HCT116 (cell line): ENCODE measurements around the gene RELL1. TPM values are rescaled to one million over a fixed set of nuclear protein-coding genes. Genes with fewer than 3 reads are reported as not detected.

Experiments
- ATAC-seq: fragments of 200-7000 bp; cut with Tn5 transposase; 2 replicates; pipeline ENCODE4 v1.9.1; 2020; ENCODE audit warnings: mild to moderate bottlenecking, moderate library complexity
- BruUV-seq: library from RNA; stranded (reverse); fragments of 400-500 nt; replicated peaks from 2 replicates; lab custom pipeline; 2021; lab: Mats Ljungman, UMichigan
- CTCF ChIA-PET: fragments of 300-600 bp; sonication (Branson Sonifier 250); formaldehyde crosslinking; loops from one replicate; lab custom pipeline; 2021; ENCODE audit warnings: antibody characterized with exemption; lab: Charles Lee
- POLR2A ChIA-PET: fragments of 300-600, 350-600 bp; sonication (Branson Sonifier 250); formaldehyde crosslinking; loops from one replicate; lab custom pipeline; 2021; ENCODE audit warnings: antibody characterized with exemption; lab: Charles Lee
- RAD21 ChIA-PET, 2 experiments: fragments of 300-600 bp; sonication (Branson Sonifier 250); formaldehyde crosslinking; loops; one replicate each; lab custom pipeline; 2023; ENCODE audit warnings: low total read pairs in 2 of 2; ENCODE audit not compliant: uncharacterized antibody in 2 of 2, unreplicated experiment in 2 of 2, low non-redundant PET in 1 of 2; lab: Charles Lee
- DNase-seq: peaks from one replicate; pipeline ENCODE4 v3.0.0-alpha.2; 2010; ENCODE audit warnings: low read depth, low spot score
- H2AFZ ChIP-seq: fragments of 200-600 bp; shearing (Covaris generic), sonication (generic); 2 replicates; pipeline ENCODE4 v1.6.1; 2017; ENCODE audit warnings: low read depth, mixed run types, mixed read lengths, antibody characterized with exemption, low read length; ENCODE audit not compliant: poor library complexity, severe bottlenecking
- H3K27ac ChIP-seq: 2 replicates; pipeline ENCODE4 v1.5.1; 2012; ENCODE audit warnings: low read depth, low read length
- H3K27me3 ChIP-seq: fragments of 200-600 bp; sonication (generic); 2 replicates; pipeline ENCODE4 v1.6.1; 2016; ENCODE audit warnings: mixed run types, low read length, mixed read lengths; ENCODE audit not compliant: insufficient read depth
- H3K36me3 ChIP-seq, 2 experiments: fragments of 200-500 bp in 1 of 2; fragments of 200-600 bp in 1 of 2; sonication (Bioruptor generic) in 1 of 2; sonication (generic) in 1 of 2; 2 replicates each; pipeline versions ENCODE4 v1.5.1 to v1.6.1; 2014 to 2016; ENCODE audit warnings: low read length in 2 of 2, inconsistent platforms in 1 of 2, mixed read lengths in 1 of 2, mixed run types in 1 of 2; ENCODE audit not compliant: insufficient read depth in 2 of 2, control insufficient read depth in 1 of 2
- H3K4me1 ChIP-seq, 2 experiments: fragments of 200-600 bp in 1 of 2; sonication (generic) in 1 of 2; 2 replicates each; pipeline versions ENCODE4 v1.5.1 to v1.6.1; 2012 to 2017; ENCODE audit warnings: low read length in 2 of 2, inconsistent platforms in 1 of 2, mild to moderate bottlenecking in 1 of 2, mixed read lengths in 1 of 2, mixed run types in 1 of 2, moderate library complexity in 1 of 2; ENCODE audit not compliant: insufficient read depth in 2 of 2, control insufficient read depth in 1 of 2
- H3K4me2 ChIP-seq: fragments of 200-600 bp; sonication (generic); 2 replicates; pipeline ENCODE4 v1.6.1; 2017; ENCODE audit warnings: mixed run types, low read length, mixed read lengths
- H3K4me3 ChIP-seq, 2 experiments: fragments of 200-600 bp in 1 of 2; sonication (generic) in 1 of 2; replicated peaks in 1 of 2; 2 replicates each; pipeline ENCODE4 v1.5.1; 2011 to 2016; ENCODE audit warnings: low read length in 2 of 2, control low read depth in 1 of 2, low read depth in 1 of 2, mild to moderate bottlenecking in 1 of 2, mixed read lengths in 1 of 2, mixed run types in 1 of 2
- H3K79me2 ChIP-seq: fragments of 200-600 bp; sonication (generic); 2 replicates; pipeline ENCODE4 v1.6.1; 2017; ENCODE audit warnings: mild to moderate bottlenecking, mixed run types, low read length, moderate library complexity, mixed read lengths; ENCODE audit not compliant: insufficient read depth
- H3K9ac ChIP-seq: fragments of 200-600 bp; sonication (generic); 2 replicates; pipeline ENCODE4 v1.6.1; 2016; ENCODE audit warnings: low read length, mixed read lengths
- H3K9me2 ChIP-seq: fragments of 200-600 bp; sonication (generic), shearing (Covaris generic); 2 replicates; pipeline ENCODE4 v1.6.1; 2017; ENCODE audit warnings: mixed run types, mild to moderate bottlenecking, moderate library complexity; ENCODE audit not compliant: insufficient read depth
- H3K9me3 ChIP-seq, 2 experiments: fragments of 200-500 bp in 1 of 2; fragments of 200-600 bp in 1 of 2; sonication (Bioruptor generic) in 1 of 2; sonication (generic) in 1 of 2; 2 replicates each; pipeline ENCODE4 v1.6.1; 2014 to 2017; ENCODE audit warnings: low read length in 2 of 2, mixed read lengths in 2 of 2, inconsistent platforms in 1 of 2, low read depth in 1 of 2, mild to moderate bottlenecking in 1 of 2, mixed run types in 1 of 2, moderate library complexity in 1 of 2; ENCODE audit not compliant: control insufficient read depth in 1 of 2, insufficient read depth in 1 of 2
- H4K20me1 ChIP-seq: fragments of 200-600 bp; sonication (generic), shearing (Covaris generic); 2 replicates; pipeline ENCODE4 v1.6.1; 2017; ENCODE audit warnings: mixed run types, mild to moderate bottlenecking, moderate library complexity; ENCODE audit not compliant: insufficient read depth
- ATF3 ChIP-seq: IDR thresholded peaks from 2 replicates; pipeline ENCODE4 v1.6.1; 2012
- CBX3 ChIP-seq: IDR thresholded peaks from 2 replicates; pipeline ENCODE4 v1.6.1; 2012; ENCODE audit warnings: low read depth
- CEBPB ChIP-seq: IDR thresholded peaks from 2 replicates; pipeline ENCODE4 v1.6.1; 2012; ENCODE audit warnings: low read depth
- CTCF ChIP-seq, 3 experiments: fragments of 200-600 bp in 1 of 3; sonication (generic) in 1 of 3; IDR thresholded peaks in 2 of 3; conservative IDR thresholded peaks in 1 of 3; 2 replicates each; pipeline ENCODE4 v1.5.1; 2012 to 2017; ENCODE audit warnings: low read depth in 2 of 3, low read length in 2 of 3, antibody characterized with exemption in 1 of 3, borderline replicate concordance in 1 of 3, control low read depth in 1 of 3, mild to moderate bottlenecking in 1 of 3, mixed read lengths in 1 of 3, mixed run types in 1 of 3, moderate library complexity in 1 of 3; ENCODE audit not compliant: insufficient read depth in 1 of 3
- EGR1 ChIP-seq: IDR thresholded peaks from 2 replicates; pipeline ENCODE4 v1.6.1; 2012; ENCODE audit warnings: low read depth
- ELF1 ChIP-seq: IDR thresholded peaks from 2 replicates; pipeline ENCODE4 v1.6.1; 2012; ENCODE audit warnings: low read depth, borderline replicate concordance
- EZH2 ChIP-seq: fragments of 200-600 bp; sonication (generic); IDR thresholded peaks from 2 replicates; pipeline ENCODE4 v1.6.1; 2017; ENCODE audit warnings: antibody characterized with exemption, mixed run types
- FOSL1 ChIP-seq: IDR thresholded peaks from 2 replicates; pipeline ENCODE4 v1.6.1; 2012; ENCODE audit warnings: low read depth
- JUND ChIP-seq: IDR thresholded peaks from 2 replicates; pipeline ENCODE4 v1.6.1; 2012
- POLR2A ChIP-seq: IDR thresholded peaks from 2 replicates; pipeline ENCODE4 v1.7.0; 2011; ENCODE audit warnings: borderline replicate concordance; ENCODE audit not compliant: insufficient read depth, insufficient read length; ENCODE audit errors: extremely low read depth
- REST ChIP-seq: IDR thresholded peaks from 2 replicates; pipeline ENCODE4 v1.6.1; 2012; ENCODE audit warnings: low read depth
- SIN3A ChIP-seq: IDR thresholded peaks from 2 replicates; pipeline ENCODE4 v1.6.1; 2012; ENCODE audit warnings: low read depth
- SP1 ChIP-seq: IDR thresholded peaks from 2 replicates; pipeline ENCODE4 v1.6.1; 2012; ENCODE audit warnings: low read depth
- SRF ChIP-seq: IDR thresholded peaks from 2 replicates; pipeline ENCODE4 v1.6.1; 2012; ENCODE audit warnings: low read depth
- TCF7L2 ChIP-seq: IDR thresholded peaks from 2 replicates; pipeline ENCODE4 v1.7.0; 2011; ENCODE audit warnings: borderline replicate concordance, inconsistent platforms; ENCODE audit not compliant: insufficient read depth, insufficient read length; ENCODE audit errors: extremely low read depth
- ZBTB33 ChIP-seq: IDR thresholded peaks from 2 replicates; pipeline ENCODE4 v1.6.1; 2011; ENCODE audit warnings: mild to moderate bottlenecking, low read length, moderate library complexity; ENCODE audit not compliant: insufficient replicate concordance; ENCODE audit errors: extremely low read depth
- ZFX ChIP-seq: fragments of 450-650 bp; IDR thresholded peaks from 2 replicates; pipeline ENCODE4 v1.6.1; 2017
- ZNF274 ChIP-seq: fragments of 200-500 bp; sonication (Bioruptor generic); IDR thresholded peaks from 2 replicates; pipeline ENCODE4 v1.6.1; 2014; ENCODE audit warnings: mild to moderate bottlenecking, low read depth, low read length, inconsistent platforms
- intact Hi-C: fragments of 100-400 bp; cut with micrococcal nuclease; formaldehyde crosslinking; loops from 2 replicates; pipeline ENCODE4 v1.10.0; 2022
- total RNA-seq: library from RNA; stranded (reverse); gene quantifications from one replicate; pipeline ENCODE4 v1.2.1, GENCODE V29; 2021; ENCODE audit not compliant: unreplicated experiment

The RELL1 gene
- total RNA-seq, 1 experiment from 2014 or later = 30.2 TPM

GRCh38 chr4:37699868-37700481, 13.8 kb upstream of the RELL1 start:
- Histone ChIP-seq H3K9me3 (no peaks in the 10 kb centered on the region), H3K9ac (no peak overlapping the region), H4K20me1 (no peaks in the 10 kb centered on the region), H2AFZ (no peak overlapping the region), H3K79me2 (no peaks in the 10 kb centered on the region), H3K4me2 (no peak overlapping the region), H3K4me3 (no peak overlapping the region), H3K4me1 (no peaks in the 10 kb centered on the region), H3K27me3 (no peaks in the 10 kb centered on the region), H3K27ac (no peak overlapping the region), H3K36me3 (no peaks in the 10 kb centered on the region), H3K9me2 (no peaks in the 10 kb centered on the region)
- ATAC-seq = no peak
- intact Hi-C loops = no loop called here
- POLR2A ChIA-PET = no interaction called here
- RAD21 ChIA-PET = no interaction called here
- CTCF ChIA-PET = no interaction called here
- no peak for TF ChIP-seq JUND
- no peak for TF ChIP-seq ZNF274
- TF ChIP-seq ZBTB33 = no peak
- TF ChIP-seq SRF = no peak
- TF ChIP-seq SP1 = no peak
- TF ChIP-seq ELF1 = no peak
- no peak for TF ChIP-seq SIN3A
- TF ChIP-seq EZH2 = no peak
- no peak for TF ChIP-seq ZFX
- no peak for TF ChIP-seq CEBPB
- no peak for TF ChIP-seq EGR1
- no peak for TF ChIP-seq ATF3
- no peak for TF ChIP-seq POLR2A
- TF ChIP-seq FOSL1 = no peak
- no peak for TF ChIP-seq CTCF (IDR thresholded peaks at IDR 0.05 in 2 of 3, conservative IDR thresholded peaks at IDR 0.05 in 1 of 3; ENCODE audit: borderline replicate concordance in 1 of 3, insufficient read depth in 1 of 3, low read depth in 2 of 3, low read length in 2 of 3)
- TF ChIP-seq TCF7L2 = no peak
- TF ChIP-seq REST = no peak
- no peak for TF ChIP-seq CBX3
- DNase-seq = no peak
- BruUV-seq = no TSS peak
